Thyroid gland (tissue), 4 donors: ENCODE measurements around the gene ACOX1. TPM values are rescaled to one million over a fixed set of nuclear protein-coding genes. Genes with fewer than 3 reads are reported as not detected.

Experiments
- DNase-seq, 2 donors: peaks; one replicate each; pipeline ENCODE4 v3.0.0-alpha.2; 2019
- H3K27ac ChIP-seq, 3 donors: fragments of 200-600 bp; sonication (generic); 1 replicate in 2 of 3; 2 replicates in 1 of 3; pipeline ENCODE4 v1.5.1; 2016 to 2019; ENCODE audit warnings: mild to moderate bottlenecking in 1 of 3, moderate library complexity in 1 of 3
- H3K27me3 ChIP-seq: fragments of 200-600 bp; sonication (generic); one replicate; pipeline ENCODE4 v1.5.1; 2019
- H3K36me3 ChIP-seq, 2 donors: fragments of 200-600 bp; sonication (generic); one replicate each; pipeline ENCODE4 v1.5.1; 2016 to 2019
- H3K4me1 ChIP-seq, 2 donors: fragments of 200-600 bp; sonication (generic); one replicate each; pipeline ENCODE4 v1.5.1; 2017 to 2019
- H3K4me3 ChIP-seq, 3 donors: fragments of 200-600 bp; sonication (generic); replicated peaks in 1 of 3; 1 replicate in 2 of 3; 2 replicates in 1 of 3; pipeline ENCODE4 v1.5.1; 2016; ENCODE audit warnings: mild to moderate bottlenecking in 1 of 3
- H3K9me3 ChIP-seq: fragments of 200-600 bp; sonication (generic); one replicate; pipeline ENCODE4 v1.5.1; 2017
- CTCF ChIP-seq, 6 experiments: fragments of 200-600 bp in 3 of 6; fragments of 450-650 bp in 3 of 6; sonication (generic) in 3 of 6; IDR thresholded peaks; one replicate each; pipeline ENCODE4 v1.5.1; 2016 to 2019; ENCODE audit warnings: antibody characterized with exemption in 6 of 6, mild to moderate bottlenecking in 2 of 6, inconsistent platforms in 1 of 6, moderate library complexity in 1 of 6
- POLR2A ChIP-seq, 2 donors: fragments of 450-650 bp; IDR thresholded peaks; one replicate each; pipeline ENCODE4 v1.6.1; 2017; ENCODE audit warnings: antibody characterized with exemption in 2 of 2, mild to moderate bottlenecking in 2 of 2, moderate library complexity in 1 of 2
- WGBS, 2 donors: methylation state at CpG; one replicate each; pipeline ENCODE4 v1.1.5; 2017; 5-methylcytosine and 5-hydroxymethylcytosine counted together
- intact Hi-C: fragments of 100-400 bp; cut with DNase I; formaldehyde crosslinking; loops from one replicate; pipeline ENCODE4 v1.15.1; 2023
- total RNA-seq, 4 donors: library from RNA; depleted of rRNA; stranded (reverse); fragments of >200 nt; gene quantifications; one replicate each; pipeline ENCODE4 v1.2.3, GENCODE V29; 2016

Gene ACOX1
- total RNA-seq, 4 donors from 2014 or later = 59.6 to 102 (median 75.5) TPM

DNA sequence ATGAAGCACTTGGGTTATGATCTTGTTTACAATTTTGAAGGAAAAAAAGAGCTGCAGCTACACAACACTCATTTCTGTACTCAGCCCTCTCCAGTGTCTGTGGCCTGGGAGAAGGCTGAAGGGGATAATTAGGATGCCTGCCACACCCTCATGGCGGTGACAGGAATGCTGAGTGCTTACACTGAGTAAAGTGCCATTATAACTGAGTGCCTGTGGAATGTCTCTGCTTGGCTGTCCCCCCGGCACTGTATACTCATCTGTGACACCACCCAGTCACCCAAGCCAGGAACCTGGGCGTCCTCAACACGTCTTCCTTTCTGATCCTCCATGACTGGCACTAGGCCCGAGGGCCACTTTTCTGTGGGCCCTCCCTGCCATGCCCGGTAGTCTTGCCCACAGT, 70.8 kb downstream of the ACOX1 start:
- peaks cover 40 to 53% of the 10 kb centered on the region in 2 donors for H3K4me1 ChIP-seq
- WGBS, 2 donors = 29 to 33% methylated on average over 6 of the region's 6 CpGs
- H3K9me3 ChIP-seq = no peaks in the 10 kb centered on the region
- no peaks in the 10 kb centered on the region for H3K36me3 ChIP-seq
- peak in 1 of 2 donors; percentile 19 for TF ChIP-seq POLR2A (IDR thresholded peaks at IDR 0.05)
- TF ChIP-seq CTCF (IDR thresholded peaks at IDR 0.05) = no peak
- no peak overlapping the region for H3K4me3 ChIP-seq
- intact Hi-C loops = loop anchor here (5.0 kb wide), 1 partner anchor 99 kb away; no protein-coding TSS in a partner anchor
- no peaks in the 10 kb centered on the region for H3K27me3 ChIP-seq
- peak; percentile 92 to 93 for DNase-seq
- H3K27ac ChIP-seq = peak overlapping the region; percentile 18 to 87 (median 79)

- Histone ChIP-seq H3K9me3 (no peaks in the 10 kb centered on the region), H3K4me1 (peaks cover 40 to 51% of the 10 kb centered on the region in 2 donors), H3K4me3 (no peak overlapping the region), H3K36me3 (peaks cover 4 to 7% of the 10 kb centered on the region in 2 donors), H3K27me3 (no peaks in the 10 kb centered on the region), H3K27ac (peak overlapping the region; percentile 31 to 84 (median 40))
- intact Hi-C loops = loop anchor here (5.0 kb wide), 1 partner anchor 101 kb away; no protein-coding TSS in a partner anchor
- DNase-seq = no peak
- 87 to 88% methylated on average over 10 of the region's 10 CpGs for WGBS, 2 donors
- no peak for TF ChIP-seq POLR2A (IDR thresholded peaks at IDR 0.05)
- no peak for TF ChIP-seq CTCF (IDR thresholded peaks at IDR 0.05)
These were observed 72.7 kb downstream of the ACOX1 start for GRCh38 chr17:75906143-75906884.

DNA sequence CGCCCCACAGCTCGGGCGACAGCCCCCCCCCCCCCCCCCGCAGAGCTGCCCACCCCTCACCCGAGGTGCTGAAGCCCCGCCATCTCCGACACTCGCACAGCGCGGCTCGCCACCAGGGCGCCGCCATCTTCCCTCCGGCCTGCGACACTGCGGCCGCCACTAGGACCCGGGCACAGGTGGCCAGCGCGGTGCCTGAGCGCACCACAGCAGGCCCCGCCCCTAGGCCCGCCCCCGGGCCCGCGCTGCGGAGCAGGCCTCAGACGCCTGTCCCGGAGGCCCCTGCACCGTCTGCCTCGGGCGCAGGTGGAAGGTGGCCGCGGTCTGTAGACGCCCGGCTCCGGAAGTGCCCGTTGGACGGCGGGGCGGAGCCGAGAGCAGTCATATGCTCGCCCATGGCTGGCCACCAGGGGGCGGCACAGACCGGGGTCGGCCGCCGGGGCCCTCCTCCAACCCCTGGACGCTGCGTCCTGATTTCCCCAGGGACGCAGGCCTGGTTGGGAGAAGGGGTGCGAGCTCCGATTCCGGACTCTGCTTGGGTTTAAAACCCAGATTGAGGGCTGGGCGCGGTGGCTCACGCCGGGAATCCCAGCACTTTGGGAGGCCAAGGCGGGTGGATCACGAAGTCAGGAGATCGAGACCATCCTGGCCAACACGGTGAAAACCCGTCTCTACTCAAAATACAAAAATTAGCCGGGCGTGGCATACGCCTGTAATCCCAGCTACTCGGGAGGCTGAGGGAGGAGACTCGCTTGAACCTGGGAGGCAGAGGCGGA, 74.0 kb downstream of the ACOX1 start, which contains the start of gene MRPL38:
TSS of gene MRPL38 (minus strand) at position 136 of the 773 bp plus-strand sequence. CDS start at position 127, 9 bp downstream.
- Histone ChIP-seq H3K4me1 (peaks cover 28 to 37% of the 10 kb centered on the region in 2 donors), H3K27ac (peak within 1 kb of the TSS; percentile 84 to 97 (median 95)), H3K4me3 (peak within 1 kb of the TSS; percentile 50 to 86 (median 72)), H3K36me3 (peaks cover 18 to 19% of the 10 kb centered on the region in 2 donors), H3K27me3 (no peaks in the 10 kb centered on the region), H3K9me3 (no peaks in the 10 kb centered on the region)
- intact Hi-C loops = loop anchor here (5.0 kb wide), 1 partner anchor 102 kb away; no protein-coding TSS in a partner anchor
- DNase-seq = peak; percentile 97 to 98
- TF ChIP-seq CTCF (IDR thresholded peaks at IDR 0.05) = peak; percentile 94 to 100 (median 97)
- peak in 1 of 2 donors; percentile 88 for TF ChIP-seq POLR2A (IDR thresholded peaks at IDR 0.05)
- WGBS, 2 donors = 7 to 15% methylated on average over 9 to 36 of the region's 69 CpGs

- DNase-seq = no peak
- intact Hi-C loops = no loop called here
- no peak overlapping the region for H3K27ac ChIP-seq
- H3K9me3 ChIP-seq = no peaks in the 10 kb centered on the region
- H3K27me3 ChIP-seq = no peaks in the 10 kb centered on the region
- H3K4me3 ChIP-seq = no peak overlapping the region
- TF ChIP-seq POLR2A (IDR thresholded peaks at IDR 0.05) (no peak), CTCF (IDR thresholded peaks at IDR 0.05) (no peak)
- WGBS, 2 donors = 93 to 94% methylated on average over 6 of the region's 6 CpGs
- peaks cover 29 to 35% of the 10 kb centered on the region in 2 donors for H3K36me3 ChIP-seq
- H3K4me1 ChIP-seq = peaks cover 14 to 16% of the 10 kb centered on the region in 2 donors
These were observed 76.6 kb downstream of the ACOX1 start for GRCh38 chr17:75902406-75902805.
